Measurements from ENCODE around the gene NFATC1.

NFATC1 gene

DNA sequence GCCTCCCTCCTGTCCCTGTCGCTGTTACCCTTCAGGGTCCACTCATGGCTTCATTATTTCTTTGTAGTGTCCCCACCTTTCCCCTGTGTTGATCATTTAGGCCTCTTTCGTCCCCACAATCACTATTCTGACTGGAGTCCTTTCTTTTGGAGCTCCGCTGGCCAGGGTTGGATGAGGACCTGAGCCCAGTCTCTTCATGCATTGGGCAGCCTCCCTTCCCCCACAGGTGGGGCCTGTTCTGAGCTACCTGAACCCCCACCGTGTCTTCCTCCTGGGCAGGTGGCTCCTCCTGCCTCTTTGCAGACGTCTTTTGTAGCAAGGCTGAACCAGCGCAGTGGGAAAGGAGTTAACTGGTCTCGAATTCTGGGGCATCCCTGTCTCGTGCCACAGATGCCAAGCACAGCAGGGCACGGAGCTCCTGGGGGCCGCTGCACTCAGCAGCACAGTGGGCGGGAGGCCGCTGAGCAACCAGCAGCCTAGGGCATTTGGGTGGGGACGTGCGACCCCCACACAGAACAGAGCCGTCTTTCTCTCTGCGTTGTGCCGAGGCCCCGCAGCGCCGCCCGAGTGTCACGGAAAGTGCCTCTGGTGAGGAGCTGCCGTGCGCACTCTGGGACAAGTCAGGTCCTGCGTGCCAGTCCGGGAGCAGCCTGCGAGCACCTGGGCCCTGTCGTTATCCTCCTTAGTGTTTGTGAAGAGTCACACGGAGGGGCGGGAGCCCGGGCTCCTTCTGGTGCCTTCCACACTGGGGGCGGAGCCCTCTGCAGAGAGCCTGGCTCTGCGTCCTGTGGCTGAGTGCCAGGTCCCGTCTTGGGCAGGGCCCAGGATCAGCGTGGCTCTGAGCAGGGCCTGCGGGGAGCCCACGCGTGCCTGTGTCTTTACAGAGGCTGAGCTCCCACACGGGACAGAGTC is 130.1 kb downstream of the NFATC1 start:
- DNase-seq = no peak

- DNase-seq = no peak
Observed at GRCh38 chr18:79526468-79527460, 131.0 kb downstream of the NFATC1 start.

DNA sequence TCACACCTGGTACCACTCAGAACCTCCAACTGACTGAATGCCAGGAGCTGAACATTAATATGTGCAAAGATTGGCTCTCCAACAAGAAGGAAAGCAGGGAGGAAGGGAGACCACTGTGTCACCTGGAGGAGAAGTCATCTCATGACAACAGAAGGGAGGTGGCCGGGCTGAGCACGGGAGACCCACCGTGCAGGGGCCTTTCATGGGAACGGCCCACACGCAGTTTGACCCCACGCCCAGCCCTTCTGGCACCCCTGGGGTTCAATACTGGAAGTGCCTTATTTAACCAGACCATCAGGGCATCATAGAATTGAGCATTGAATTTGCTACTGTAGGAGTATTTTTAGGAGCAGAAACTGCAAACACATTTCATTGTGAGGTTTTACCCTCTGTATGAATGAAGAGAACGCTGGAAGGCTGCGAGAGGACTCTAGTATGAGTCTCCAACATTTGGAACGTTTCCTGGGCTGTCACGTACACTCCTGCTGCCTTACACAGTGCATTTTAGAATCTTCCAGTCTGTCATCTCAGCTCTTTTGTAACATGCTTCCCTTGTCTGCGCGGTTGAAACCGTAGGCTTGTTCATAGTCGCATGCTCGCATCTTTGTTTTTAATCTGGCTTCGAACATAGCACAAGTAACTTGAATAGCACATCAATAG is 132.1 kb downstream of the NFATC1 start:
- DNase-seq = no peak

DNA sequence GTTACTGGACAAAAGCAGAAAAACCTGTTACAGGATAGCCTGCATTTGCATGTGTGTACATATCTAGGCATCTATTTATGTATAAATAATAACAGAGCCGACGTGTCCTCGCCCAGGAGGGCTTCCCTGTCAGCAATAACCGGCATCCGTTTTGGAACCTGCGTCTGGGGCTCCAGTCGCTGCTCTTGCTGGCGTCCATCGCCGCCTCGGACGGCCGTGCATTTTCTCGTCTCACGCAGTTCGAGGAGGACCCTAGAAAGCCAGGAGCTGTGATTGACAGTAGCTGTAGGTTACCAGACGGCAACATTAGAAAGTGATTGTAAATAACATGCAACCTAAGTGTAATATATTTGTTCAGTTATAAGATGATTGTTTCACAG is 132.6 kb downstream of the NFATC1 start:
- no peak for DNase-seq

DNA sequence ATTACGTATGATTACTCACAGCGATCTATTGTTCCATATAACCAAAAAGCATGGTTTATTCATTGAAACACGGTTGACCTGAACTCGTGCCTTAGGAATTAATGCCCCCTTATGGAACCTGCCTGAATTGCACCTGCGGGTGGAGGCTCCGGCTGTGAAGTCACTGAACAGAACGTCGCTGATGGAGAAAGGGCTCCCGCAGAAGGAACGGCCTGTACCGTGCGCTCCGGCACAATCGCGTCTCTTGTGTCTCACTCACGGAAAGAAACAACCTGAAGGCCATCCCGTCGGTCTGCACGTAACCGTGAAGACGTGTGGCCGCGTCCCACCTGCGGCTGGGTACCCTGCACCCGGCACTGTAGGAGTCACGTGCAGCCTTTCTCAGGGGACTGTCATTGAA is 133.1 kb downstream of the NFATC1 start:
- peak; percentile 19 for DNase-seq

GRCh38 chr18:79529296-79529695 is 133.6 kb downstream of the NFATC1 start:
- no peak for DNase-seq

- DNase-seq = no peak
Observed at GRCh38 chr18:79529991-79530390, 134.3 kb downstream of the NFATC1 start.

DNA sequence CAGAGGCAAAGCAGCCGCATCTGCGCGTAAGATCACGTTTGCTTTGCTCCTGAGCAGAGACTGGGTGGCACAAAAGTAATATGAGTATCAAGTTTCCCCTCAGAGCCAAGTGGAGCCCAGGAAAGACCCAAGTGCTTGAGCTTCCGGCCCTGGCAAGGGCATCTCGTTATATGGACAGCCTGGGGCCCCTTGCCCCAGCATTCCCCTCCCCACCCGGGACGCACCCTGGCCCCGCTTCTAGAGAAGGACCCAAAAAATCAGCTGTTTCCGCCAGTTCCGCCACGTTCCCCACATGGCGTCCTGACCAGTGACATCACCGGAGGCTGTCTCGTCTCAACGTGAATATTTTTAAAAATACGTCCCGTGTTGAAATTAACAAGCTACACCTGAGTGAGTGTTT is 135.1 kb downstream of the NFATC1 start:
- no peak for DNase-seq

DNA sequence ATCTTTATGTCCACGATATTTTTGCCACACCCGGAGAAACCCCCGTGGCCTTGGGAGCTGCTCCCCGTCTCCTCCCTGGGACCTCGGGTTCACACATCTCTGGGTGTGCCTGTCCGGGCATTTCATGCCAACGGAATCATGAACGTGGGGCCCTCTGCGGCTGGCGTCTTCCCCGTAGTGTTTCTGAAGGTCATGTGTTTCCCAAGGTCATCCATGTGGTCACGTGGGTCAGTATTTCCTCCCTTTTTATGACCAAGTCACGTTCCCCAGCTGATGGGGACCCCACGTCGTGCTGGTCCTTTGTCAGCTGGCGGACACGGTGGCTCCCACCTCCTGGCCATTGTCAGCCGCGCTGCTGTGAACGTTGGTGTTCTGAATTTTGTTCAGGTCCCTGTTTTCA is 135.7 kb downstream of the NFATC1 start:
- DNase-seq = no peak

GRCh38 chr18:79531926-79532312 is 136.2 kb downstream of the NFATC1 start:
- DNase-seq = no peak

DNA sequence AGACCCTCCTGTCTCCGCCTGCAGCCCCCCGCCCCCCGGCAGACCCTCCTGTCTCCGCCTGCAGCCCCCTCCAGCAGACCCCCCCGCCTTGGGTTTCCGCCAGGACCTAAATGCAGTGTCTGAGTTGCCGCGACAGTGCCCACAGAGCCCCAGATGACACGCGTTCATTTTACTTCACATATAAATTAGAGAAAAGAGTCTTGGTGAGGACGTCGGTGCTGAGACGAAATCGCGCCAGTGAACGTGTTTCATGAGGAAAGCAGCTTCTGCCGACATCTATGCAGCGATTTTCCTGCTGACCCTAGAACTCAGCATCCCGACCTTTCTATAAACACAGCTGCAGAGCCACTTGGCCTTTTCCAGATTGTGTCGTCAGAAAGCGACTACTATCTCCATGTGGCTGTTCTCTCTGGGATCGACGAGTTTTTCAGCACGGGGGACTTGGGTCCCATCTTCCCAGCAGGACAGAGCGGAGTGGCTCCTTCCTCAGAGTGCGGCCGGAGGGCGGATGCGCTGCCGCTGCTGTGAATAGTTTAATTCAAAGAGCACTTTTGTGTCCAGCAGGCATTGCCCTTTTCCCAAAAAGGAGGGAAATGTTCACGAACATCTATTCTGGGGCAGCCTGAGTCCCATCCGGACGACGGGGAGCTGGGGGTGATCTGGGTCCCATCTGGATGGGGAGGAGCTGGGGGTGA is 136.7 kb downstream of the NFATC1 start:
- no peak for DNase-seq

DNA sequence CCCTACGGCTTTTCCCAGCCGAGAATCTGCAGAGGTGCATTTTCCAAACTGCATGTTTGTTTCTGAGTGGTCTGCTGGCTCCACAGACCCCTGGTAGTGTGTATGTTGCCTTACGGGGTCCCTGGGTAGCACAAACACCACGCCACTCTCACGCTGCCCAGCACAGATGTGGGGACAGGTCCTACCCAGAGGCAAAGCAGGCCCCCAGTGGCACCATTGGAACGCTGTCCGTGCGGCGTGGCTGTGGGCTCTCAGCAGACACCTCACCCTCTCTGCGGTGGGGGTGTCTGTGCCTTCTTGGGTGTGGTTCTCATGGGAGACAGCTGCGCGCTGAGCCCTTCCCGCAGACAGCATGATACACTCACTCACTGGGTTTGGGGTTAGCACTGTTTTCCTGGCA is 137.4 kb downstream of the NFATC1 start:
- no peak for DNase-seq

DNA sequence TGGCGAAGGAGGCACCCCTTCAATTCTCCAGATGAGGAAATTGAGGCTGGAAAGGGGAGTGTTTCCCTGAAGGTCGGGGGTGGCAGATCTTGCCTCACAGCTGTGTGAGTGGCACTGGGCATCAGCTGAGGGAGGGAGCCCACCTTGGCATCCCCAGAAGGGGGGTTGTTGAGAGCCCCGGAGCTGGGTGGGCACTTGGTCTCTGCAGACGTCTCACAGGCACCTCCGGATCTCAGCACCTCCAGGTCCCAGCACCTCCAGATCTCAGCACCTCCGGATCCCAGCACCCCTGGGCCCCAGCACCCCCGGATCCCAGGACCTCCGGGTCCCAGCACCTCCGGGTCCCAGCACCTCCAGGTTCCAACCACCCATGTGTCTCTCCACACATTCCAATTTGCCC is 137.9 kb downstream of the NFATC1 start:
- no peak for DNase-seq

- DNase-seq = no peak
Observed at GRCh38 chr18:79534356-79534755, 138.6 kb downstream of the NFATC1 start.

DNA sequence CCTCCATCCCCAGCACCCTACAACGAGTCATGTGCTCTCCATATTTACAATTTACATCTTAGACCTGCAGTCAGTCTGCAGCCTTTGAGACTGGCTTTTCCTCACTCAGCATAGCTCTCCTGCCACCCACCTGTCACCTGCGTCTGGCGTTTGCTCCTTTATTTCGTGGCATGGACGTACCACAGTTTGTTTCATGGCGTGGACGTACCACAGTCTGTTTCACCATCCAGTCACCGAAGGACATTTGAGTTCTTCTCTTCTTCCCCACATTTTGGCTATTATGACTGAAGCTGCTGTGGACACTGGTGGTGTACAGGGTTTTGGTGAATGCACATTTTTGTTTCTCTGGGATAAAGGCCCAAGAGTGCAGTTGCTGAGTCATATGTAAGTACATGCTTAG is 142.0 kb downstream of the NFATC1 start:
- DNase-seq = no peak

DNA sequence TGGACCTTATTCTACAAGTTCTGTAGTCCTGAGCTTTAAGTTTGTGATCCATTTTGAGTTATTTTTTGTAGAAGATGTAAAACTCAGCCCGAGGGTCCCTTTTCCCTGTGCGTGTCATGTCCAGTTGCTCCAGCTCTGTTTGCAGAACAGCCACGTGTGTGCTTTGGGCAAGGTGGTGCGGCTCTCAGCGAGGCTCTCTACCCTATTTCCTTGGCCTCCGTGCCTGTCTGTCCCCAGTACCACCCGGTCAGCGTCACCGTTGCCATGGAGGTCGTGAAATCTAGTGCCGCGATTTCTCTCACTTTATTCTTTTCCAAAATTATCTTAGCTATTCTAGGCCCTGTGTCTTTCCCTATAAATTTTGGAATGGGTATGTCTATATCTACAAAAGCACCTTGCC is 142.9 kb downstream of the NFATC1 start:
- no peak for DNase-seq

DNA sequence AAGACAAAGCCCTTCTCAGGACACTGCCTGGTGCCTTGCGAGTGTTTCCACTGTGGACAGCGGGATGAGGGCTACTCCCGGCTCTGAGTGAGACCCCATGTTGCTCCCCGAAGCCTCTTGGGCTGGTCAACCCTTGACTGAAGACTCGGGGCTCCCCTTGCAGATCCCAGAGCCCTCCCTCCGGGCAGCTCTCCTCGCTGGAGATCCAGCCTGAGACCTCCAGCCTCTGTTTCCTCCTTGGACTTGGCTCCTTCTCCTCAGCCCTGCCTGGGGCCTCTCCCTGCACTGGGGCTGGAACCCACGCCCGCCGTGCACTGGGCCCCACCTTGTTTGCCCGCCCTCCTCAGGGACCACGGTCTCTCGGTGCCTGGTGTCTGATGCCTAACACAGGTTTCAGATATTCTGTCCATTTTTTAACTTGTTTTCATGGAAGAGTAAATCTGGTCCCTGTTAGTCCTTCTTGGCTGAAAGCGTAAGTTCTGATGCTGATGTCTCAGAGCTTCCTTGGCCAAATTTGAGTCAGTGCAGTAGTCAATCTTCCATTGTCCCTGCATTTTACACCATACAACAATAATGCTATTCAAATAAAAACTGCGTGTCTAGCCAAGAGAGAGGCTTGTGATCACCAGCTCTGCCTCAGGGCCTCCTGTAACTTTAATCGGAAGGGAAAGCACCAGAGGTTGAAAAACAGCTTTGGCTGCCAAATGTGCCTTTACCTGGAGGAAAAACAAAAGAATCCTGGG is 144.6 kb downstream of the NFATC1 start:
- DNase-seq = no peak

DNA sequence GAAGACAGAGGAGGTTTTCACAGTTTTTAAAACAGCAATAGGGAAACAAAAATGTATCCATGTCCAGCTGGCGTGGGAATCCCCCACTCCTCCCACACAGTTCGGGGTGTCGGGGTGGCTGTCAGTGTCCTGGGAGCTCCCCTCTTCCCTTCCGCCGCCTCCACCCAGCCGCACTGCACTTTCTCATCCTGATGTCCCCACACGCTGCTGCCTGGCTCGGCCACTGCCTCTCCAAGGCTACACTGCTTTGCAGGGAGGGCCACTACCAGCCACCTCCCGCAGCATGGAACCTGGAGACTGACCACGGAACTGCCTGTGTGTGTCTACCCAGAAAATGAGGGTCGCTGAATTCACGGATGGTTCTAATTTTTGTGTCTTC is 145.2 kb downstream of the NFATC1 start:
- no peak for DNase-seq

DNA sequence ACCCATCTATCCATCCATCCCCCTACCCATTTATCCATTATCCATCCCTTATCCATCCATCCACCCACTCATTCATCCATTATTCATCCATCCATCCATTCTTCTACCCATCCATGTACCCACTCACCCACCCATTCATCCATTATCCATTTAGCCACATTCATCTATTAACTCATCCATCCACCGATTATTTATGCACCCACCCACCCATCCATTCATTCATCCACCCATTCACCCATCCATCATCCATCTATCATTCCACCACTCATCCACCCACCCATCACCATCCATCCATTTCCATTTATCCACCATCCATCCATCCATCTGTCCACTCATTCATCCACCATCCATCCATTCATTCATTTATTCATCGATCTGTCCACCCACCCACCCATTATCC is 146.5 kb downstream of the NFATC1 start:
- DNase-seq = no peak

GRCh38 chr18:79542876-79543750 is 147.4 kb downstream of the NFATC1 start:
- no peak for DNase-seq

DNA sequence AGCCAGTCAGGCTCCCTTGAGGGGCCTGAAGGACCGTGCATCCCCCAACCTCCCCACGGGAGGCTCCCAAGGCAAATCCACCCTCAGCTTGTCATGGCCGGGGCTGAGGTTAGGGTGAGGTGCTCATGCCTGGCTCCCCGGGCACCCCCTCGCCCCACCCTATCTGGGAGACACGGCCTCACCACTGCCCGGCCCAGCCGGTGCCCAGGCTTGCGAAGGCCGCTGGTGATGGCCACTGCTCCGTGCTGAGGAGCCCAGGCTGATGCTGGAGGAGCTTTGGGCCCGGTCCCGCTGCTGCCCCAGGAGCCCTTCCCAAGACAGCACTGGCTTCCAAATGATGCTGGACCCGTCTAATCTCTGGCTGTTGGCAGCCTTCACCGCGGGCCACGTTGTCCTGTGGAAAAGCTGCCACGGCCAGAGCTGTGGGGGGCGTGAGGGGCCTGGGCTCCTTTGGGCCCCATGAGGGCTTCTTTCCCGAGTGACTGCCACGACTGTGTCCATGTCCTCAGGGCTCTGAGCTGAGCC is 148.2 kb downstream of the NFATC1 start:
- no peak for DNase-seq
